GM12878 (cell line): ENCODE measurements around the gene CCDC57. TPM values are rescaled to one million over a fixed set of nuclear protein-coding genes. Genes with fewer than 3 reads are reported as not detected.
A peak's percentile ranks its signal among the peaks of the same experiment; 100 is the strongest.

Experiments
- EGR1 ChIP-seq, 2 experiments: IDR thresholded peaks; 1 replicate in 1 of 2; 2 replicates in 1 of 2; pipeline ENCODE4 v1.6.1; 2011 to 2012; ENCODE audit warnings: low read depth in 2 of 2, low read length in 2 of 2, borderline replicate concordance in 1 of 2, mild to moderate bottlenecking in 1 of 2, moderate library complexity in 1 of 2
- FOXK2 ChIP-seq: fragments of 450-650 bp; IDR thresholded peaks from 2 replicates; pipeline ENCODE4 v1.6.1; 2017; ENCODE audit warnings: mild to moderate bottlenecking, moderate library complexity
- POLR2A ChIP-seq: IDR thresholded peaks from 2 replicates; pipeline ENCODE4 v1.6.1; 2011; ENCODE audit warnings: low read depth, mild to moderate bottlenecking, low read length
- RUNX3 ChIP-seq: IDR thresholded peaks from 2 replicates; pipeline ENCODE4 v1.6.1; 2012; ENCODE audit warnings: low read length, inconsistent platforms
- YBX1 ChIP-seq: fragments of 450-650 bp; IDR thresholded peaks from 2 replicates; pipeline ENCODE4 v1.6.1; 2016; ENCODE audit warnings: antibody characterized with exemption
- polyA plus RNA-seq, 11 experiments: library from polyadenylated mRNA; depleted of rRNA in 4 of 11; unstranded in 6 of 11; stranded (reverse) in 5 of 11; fragments of >200 nt; fragmentation: Nextera tagmentation in 4 of 11; fragmentation: Illumina TruSeq in 1 of 11; extraction: Ambion mirVana in 4 of 11; extraction: Trizol in 1 of 11; gene quantifications; 1 replicate in 1 of 11; 2 replicates in 10 of 11; pipeline versions ENCODE4 v1.2.1 to v1.2.3, GENCODE V29; 2011 to 2016; ENCODE audit warnings: inconsistent platforms in 2 of 11, missing spikeins in 2 of 11, low read depth in 1 of 11
- total RNA-seq, 4 experiments: library from RNA; depleted of rRNA in 3 of 4; stranded (reverse); fragments of >200 nt in 3 of 4; fragmentation: Illumina TruSeq in 1 of 4; extraction: Trizol in 1 of 4; gene quantifications; 2 replicates each; pipeline versions ENCODE4 v1.2.1 to v1.2.3, GENCODE V29; 2013 to 2021
- TF ChIP-seq, protein P1 (sequence below): fragments of 450-650 bp; IDR thresholded peaks from 2 replicates; pipeline ENCODE4 v1.6.1; 2014; ENCODE audit warnings: mild to moderate bottlenecking
- TF ChIP-seq, protein P2 (sequence below): fragments of 450-650 bp; formaldehyde crosslinking; IDR thresholded peaks from 2 replicates; pipeline ENCODE4 v1.5.0; 2022; ENCODE audit warnings: mild to moderate bottlenecking, missing genetic modification characterization

Gene CCDC57
- total and polyA plus RNA-seq, 10 of the 15 experiments (the other 5 are each of a cell fraction or from before 2014, with no cell fraction given): 5.4 to 123 (median 45.8) TPM

DNA sequence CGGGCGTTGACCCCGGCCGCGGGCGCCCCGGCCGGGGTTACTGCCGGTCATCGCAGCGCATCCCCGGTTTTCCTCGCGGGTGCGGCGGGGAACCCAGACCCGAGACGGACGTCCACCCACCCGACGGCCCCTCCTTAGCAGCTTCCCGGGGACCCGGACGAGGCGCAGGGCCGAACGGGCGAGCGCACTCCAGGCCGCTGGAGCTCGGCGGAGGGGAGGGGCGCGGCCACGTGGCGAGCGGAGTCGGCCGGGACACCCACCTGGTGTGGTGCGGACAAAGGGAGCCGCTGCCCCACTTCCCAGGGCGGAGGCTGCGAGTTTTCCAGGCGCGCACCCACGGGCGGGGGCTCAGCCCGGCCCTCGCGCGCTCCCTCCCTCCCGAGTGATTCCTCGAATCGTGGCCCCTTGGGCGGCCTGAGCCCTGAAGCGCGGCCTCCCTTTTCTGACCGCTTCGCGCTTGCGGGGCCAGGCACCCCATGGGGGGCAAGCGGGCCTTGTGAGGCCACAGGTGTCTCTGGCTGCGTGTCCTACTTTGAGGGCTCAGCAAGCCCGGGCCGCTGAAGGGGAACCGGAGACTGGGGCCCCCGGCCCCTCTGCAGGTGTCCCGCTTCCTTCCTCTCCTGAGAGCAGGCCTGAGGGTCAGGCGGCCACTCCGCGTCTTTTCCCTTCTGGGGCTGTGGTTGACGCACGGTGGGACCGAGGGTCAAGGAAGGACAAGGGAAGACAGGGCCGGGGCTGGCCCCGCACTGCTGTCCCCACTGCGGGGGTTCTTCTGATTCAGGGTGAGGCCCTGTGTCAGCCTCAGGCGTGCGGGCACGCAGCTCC is 113.5 kb downstream of the CCDC57 start (continued):
- TF ChIP-seq EGR1 (IDR thresholded peaks at IDR 0.05; ENCODE audit: borderline replicate concordance in 1 of 2, low read depth in 2 of 2, low read length in 2 of 2): 0 out of 3 replicates have a peak, but pooled peaks of 1 of the 2 experiments have one; percentile 8
- TF ChIP-seq RUNX3: no peak
- TF ChIP-seq POLR2A: peak; percentile 69
- TF ChIP-seq, protein P1, sequence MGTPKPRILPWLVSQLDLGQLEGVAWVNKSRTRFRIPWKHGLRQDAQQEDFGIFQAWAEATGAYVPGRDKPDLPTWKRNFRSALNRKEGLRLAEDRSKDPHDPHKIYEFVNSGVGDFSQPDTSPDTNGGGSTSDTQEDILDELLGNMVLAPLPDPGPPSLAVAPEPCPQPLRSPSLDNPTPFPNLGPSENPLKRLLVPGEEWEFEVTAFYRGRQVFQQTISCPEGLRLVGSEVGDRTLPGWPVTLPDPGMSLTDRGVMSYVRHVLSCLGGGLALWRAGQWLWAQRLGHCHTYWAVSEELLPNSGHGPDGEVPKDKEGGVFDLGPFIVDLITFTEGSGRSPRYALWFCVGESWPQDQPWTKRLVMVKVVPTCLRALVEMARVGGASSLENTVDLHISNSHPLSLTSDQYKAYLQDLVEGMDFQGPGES: no peak
- no peak for TF ChIP-seq FOXK2
- TF ChIP-seq, protein P2, sequence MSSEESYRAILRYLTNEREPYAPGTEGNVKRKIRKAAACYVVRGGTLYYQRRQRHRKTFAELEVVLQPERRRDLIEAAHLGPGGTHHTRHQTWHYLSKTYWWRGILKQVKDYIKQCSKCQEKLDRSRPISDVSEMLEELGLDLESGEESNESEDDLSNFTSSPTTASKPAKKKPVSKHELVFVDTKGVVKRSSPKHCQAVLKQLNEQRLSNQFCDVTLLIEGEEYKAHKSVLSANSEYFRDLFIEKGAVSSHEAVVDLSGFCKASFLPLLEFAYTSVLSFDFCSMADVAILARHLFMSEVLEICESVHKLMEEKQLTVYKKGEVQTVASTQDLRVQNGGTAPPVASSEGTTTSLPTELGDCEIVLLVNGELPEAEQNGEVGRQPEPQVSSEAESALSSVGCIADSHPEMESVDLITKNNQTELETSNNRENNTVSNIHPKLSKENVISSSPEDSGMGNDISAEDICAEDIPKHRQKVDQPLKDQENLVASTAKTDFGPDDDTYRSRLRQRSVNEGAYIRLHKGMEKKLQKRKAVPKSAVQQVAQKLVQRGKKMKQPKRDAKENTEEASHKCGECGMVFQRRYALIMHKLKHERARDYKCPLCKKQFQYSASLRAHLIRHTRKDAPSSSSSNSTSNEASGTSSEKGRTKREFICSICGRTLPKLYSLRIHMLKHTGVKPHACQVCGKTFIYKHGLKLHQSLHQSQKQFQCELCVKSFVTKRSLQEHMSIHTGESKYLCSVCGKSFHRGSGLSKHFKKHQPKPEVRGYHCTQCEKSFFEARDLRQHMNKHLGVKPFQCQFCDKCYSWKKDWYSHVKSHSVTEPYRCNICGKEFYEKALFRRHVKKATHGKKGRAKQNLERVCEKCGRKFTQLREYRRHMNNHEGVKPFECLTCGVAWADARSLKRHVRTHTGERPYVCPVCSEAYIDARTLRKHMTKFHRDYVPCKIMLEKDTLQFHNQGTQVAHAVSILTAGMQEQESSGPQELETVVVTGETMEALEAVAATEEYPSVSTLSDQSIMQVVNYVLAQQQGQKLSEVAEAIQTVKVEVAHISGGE (CRISPR knock-in tag): no peak
- no peak for TF ChIP-seq YBX1
